Keratinocyte (primary cell): ENCODE measurements around the gene LRP1B. TPM values are rescaled to one million over a fixed set of nuclear protein-coding genes. Genes with fewer than 3 reads are reported as not detected.

Experiments used
- DNase-seq: peaks from one replicate; pipeline ENCODE4 v3.0.0-alpha.2; 2011; ENCODE audit warnings: low read depth, missing footprints, low spot score
- FAIRE-seq: peaks from 2 replicates; lab custom pipeline; 2011; peaks lifted over from hg19 to GRCh38; lab: Jason Lieb, UNC
- H2AFZ ChIP-seq: 2 replicates; pipeline ENCODE4 v1.6.0; 2012; ENCODE audit warnings: low read length, control low read depth, inconsistent platforms; ENCODE audit not compliant: control insufficient read depth
- H3K27ac ChIP-seq: 2 replicates; pipeline ENCODE4 v1.5.1; 2011; ENCODE audit warnings: low read length; ENCODE audit not compliant: control insufficient read depth, insufficient read depth
- H3K27me3 ChIP-seq: 3 replicates; pipeline ENCODE4 v1.6.0; 2011; ENCODE audit warnings: low read length; ENCODE audit not compliant: control insufficient read depth, insufficient read depth; ENCODE audit errors: extremely low read depth
- H3K36me3 ChIP-seq, 2 experiments: 2 replicates in 1 of 2; 3 replicates in 1 of 2; pipeline ENCODE4 v1.5.1; 2011; ENCODE audit warnings: low read length in 2 of 2, mild to moderate bottlenecking in 1 of 2; ENCODE audit not compliant: control insufficient read depth in 2 of 2, insufficient read depth in 2 of 2; ENCODE audit errors: extremely low read depth in 1 of 2
- H3K4me1 ChIP-seq: 3 replicates; pipeline ENCODE4 v1.5.1; 2011; ENCODE audit warnings: low read length; ENCODE audit not compliant: control insufficient read depth, insufficient read depth; ENCODE audit errors: extremely low read depth
- H3K4me2 ChIP-seq: 3 replicates; pipeline ENCODE4 v1.6.0; 2011; ENCODE audit warnings: low read depth, low read length; ENCODE audit not compliant: control insufficient read depth, insufficient read depth; ENCODE audit errors: extremely low read depth
- H3K4me3 ChIP-seq, 3 experiments: fragments of 200-600 bp in 1 of 3; sonication (generic) in 1 of 3; 2 replicates in 2 of 3; 3 replicates in 1 of 3; pipeline ENCODE4 v1.5.1; 2011 to 2016; ENCODE audit warnings: low read length in 3 of 3, mild to moderate bottlenecking in 3 of 3, control low read depth in 2 of 3, inconsistent platforms in 1 of 3, low read depth in 1 of 3, mixed read lengths in 1 of 3, mixed run types in 1 of 3, moderate library complexity in 1 of 3; ENCODE audit not compliant: control insufficient read depth in 2 of 3, insufficient read depth in 2 of 3; ENCODE audit errors: extremely low read depth in 1 of 3
- H3K79me2 ChIP-seq: 2 replicates; pipeline ENCODE4 v1.6.0; 2012; ENCODE audit warnings: low read length; ENCODE audit not compliant: control insufficient read depth, insufficient read depth
- H3K9ac ChIP-seq: 3 replicates; pipeline ENCODE4 v1.6.0; 2011; ENCODE audit warnings: low read length; ENCODE audit not compliant: control insufficient read depth, insufficient read depth; ENCODE audit errors: extremely low read depth
- H3K9me1 ChIP-seq: 3 replicates; pipeline ENCODE4 v1.6.0; 2011; ENCODE audit warnings: low read length; ENCODE audit not compliant: control insufficient read depth, insufficient read depth; ENCODE audit errors: extremely low read depth
- H3K9me3 ChIP-seq: 2 replicates; pipeline ENCODE4 v1.5.1; 2012; ENCODE audit warnings: low read depth, low read length; ENCODE audit not compliant: control insufficient read depth
- H4K20me1 ChIP-seq: 3 replicates; pipeline ENCODE4 v1.6.0; 2011; ENCODE audit warnings: low read length; ENCODE audit not compliant: control insufficient read depth, insufficient read depth; ENCODE audit errors: extremely low read depth
- CTCF ChIP-seq, 3 experiments: IDR thresholded peaks in 1 of 3; conservative IDR thresholded peaks in 1 of 3; optimal IDR thresholded peaks in 1 of 3; 2 replicates in 2 of 3; 3 replicates in 1 of 3; pipeline versions ENCODE3 to v1.5.1; 2011; ENCODE audit warnings: low read length in 3 of 3, mild to moderate bottlenecking in 3 of 3, moderate library complexity in 2 of 3, control low read depth in 1 of 3, inconsistent platforms in 1 of 3; ENCODE audit not compliant: insufficient read depth in 2 of 3; ENCODE audit errors: extremely low read depth in 1 of 3
- EZH2 ChIP-seq: IDR thresholded peaks from one replicate; pipeline ENCODE4 v1.6.1; 2012; ENCODE audit warnings: inconsistent platforms, mild to moderate bottlenecking, low read length, moderate library complexity
- dilution Hi-C: fragments of 300-500 bp; cut with MboI; formaldehyde crosslinking; loops from one replicate; pipeline ENCODE4 v1.7.0; 2020; ENCODE audit warnings: low sequenced_read_pairs; ENCODE audit not compliant: extremely low pct_ligation_motif_present
- polyA plus RNA-seq, 5 experiments: library from polyadenylated mRNA; depleted of rRNA in 3 of 5; stranded (reverse) in 3 of 5; stranded (forward) in 1 of 5; unstranded in 1 of 5; fragments of >200 nt; gene quantifications; 1 replicate in 1 of 5; 2 replicates in 3 of 5; 3 replicates in 1 of 5; pipeline versions ENCODE4 v1.2.1 to v1.2.3, GENCODE V29; 2011 to 2012; ENCODE audit warnings: missing spikeins in 2 of 5, low read depth in 1 of 5, low replicate concordance in 1 of 5

Gene LRP1B
- polyA plus RNA-seq, 1 donor (not counting 4 experiments of a cell fraction or from before 2014, with no cell fraction given), result not detected

- no peak overlapping the region for H3K27ac ChIP-seq
- TF ChIP-seq EZH2, result no peak
- TF ChIP-seq CTCF (optimal IDR thresholded peaks at IDR 0.05 in 1 of 3, IDR thresholded peaks at IDR 0.05 in 1 of 3, conservative IDR thresholded peaks at IDR 0.05 in 1 of 3; ENCODE audit: extremely low read depth in 1 of 3, insufficient read depth in 2 of 3, low read length in 3 of 3), result no peak
- FAIRE-seq (no peak), DNase-seq (no peak)
- H2AFZ ChIP-seq, result no peak overlapping the region
- dilution Hi-C loops, result no loop called here
- H3K27me3 ChIP-seq, result no peaks in the 10 kb centered on the region
- no peaks in the 10 kb centered on the region for H4K20me1 ChIP-seq
- no peaks in the 10 kb centered on the region for H3K4me1 ChIP-seq
- H3K4me2 ChIP-seq, result no peak overlapping the region
- H3K36me3 ChIP-seq, result no peaks in the 10 kb centered on the region
- H3K79me2 ChIP-seq, result no peaks in the 10 kb centered on the region
- no peak overlapping the region for H3K4me3 ChIP-seq
- no peak overlapping the region for H3K9ac ChIP-seq
- no peaks in the 10 kb centered on the region for H3K9me1 ChIP-seq
- no peaks in the 10 kb centered on the region for H3K9me3 ChIP-seq
These were observed 1473.2 kb downstream of the LRP1B start for GRCh38 chr2:140657657-140658056.

- Histone ChIP-seq H3K4me2 (no peak overlapping the region), H4K20me1 (no peaks in the 10 kb centered on the region), H3K27me3 (no peaks in the 10 kb centered on the region), H3K9me3 (no peaks in the 10 kb centered on the region), H2AFZ (no peak overlapping the region), H3K27ac (no peak overlapping the region), H3K4me1 (no peaks in the 10 kb centered on the region), H3K79me2 (no peaks in the 10 kb centered on the region), H3K4me3 (no peak overlapping the region), H3K36me3 (no peaks in the 10 kb centered on the region), H3K9me1 (no peaks in the 10 kb centered on the region), H3K9ac (no peak overlapping the region)
- TF ChIP-seq CTCF (optimal IDR thresholded peaks at IDR 0.05 in 1 of 3, IDR thresholded peaks at IDR 0.05 in 1 of 3, conservative IDR thresholded peaks at IDR 0.05 in 1 of 3; ENCODE audit: extremely low read depth in 1 of 3, insufficient read depth in 2 of 3, low read length in 3 of 3), result no peak
- TF ChIP-seq EZH2, result no peak
- dilution Hi-C loops, result no loop called here
- FAIRE-seq (no peak), DNase-seq (no peak)
These were observed 1476.3 kb downstream of the LRP1B start for GRCh38 chr2:140654565-140654964.
